ENCODE measurements around the gene SEPTIN10.
"Not testable (repeated sequence)": the region's sequence is repeated elsewhere in the genome, so short reads cannot be mapped to it uniquely, and the experiment has no call there.

Gene SEPTIN10

DNA sequence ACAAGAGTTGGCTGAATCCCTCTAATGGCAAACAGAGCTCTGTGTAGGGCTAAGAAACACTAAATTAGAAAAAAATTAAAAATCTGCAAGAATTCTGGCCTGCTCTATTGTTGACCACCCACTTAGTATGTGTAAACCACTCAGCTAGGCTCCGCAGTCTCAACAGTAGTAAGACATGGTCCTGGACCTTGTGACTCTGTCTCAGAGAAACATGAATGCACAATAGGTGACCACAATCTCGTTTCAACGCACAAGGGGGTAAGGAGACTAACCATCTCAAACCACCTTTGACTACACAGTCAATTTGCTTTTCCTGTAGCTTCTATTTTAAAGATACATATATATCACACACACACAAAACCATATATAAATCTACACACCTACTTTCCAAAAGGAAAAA lies 16.5 kb downstream of the SEPTIN10 start:
- no peak for DNase-seq

DNA sequence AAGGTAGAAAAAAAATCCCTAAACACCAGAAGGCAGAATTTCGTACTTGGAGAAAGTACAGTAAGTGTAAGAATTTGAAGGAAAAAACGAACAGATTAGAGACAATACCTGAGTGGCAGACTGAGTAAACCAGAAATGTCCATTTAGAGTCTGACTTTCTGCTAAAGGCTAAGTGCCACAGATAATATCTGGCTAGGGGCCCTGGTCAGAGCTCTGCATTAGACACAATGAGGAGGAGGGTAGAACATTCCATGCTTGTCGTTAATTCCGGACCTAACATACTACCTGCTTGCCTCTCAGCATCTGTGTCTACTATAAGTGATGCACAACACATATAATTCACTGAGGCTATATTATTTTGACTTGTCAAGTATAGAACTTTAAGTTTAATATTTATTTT lies 18.1 kb downstream of the SEPTIN10 start:
- DNase-seq: no peak

DNA sequence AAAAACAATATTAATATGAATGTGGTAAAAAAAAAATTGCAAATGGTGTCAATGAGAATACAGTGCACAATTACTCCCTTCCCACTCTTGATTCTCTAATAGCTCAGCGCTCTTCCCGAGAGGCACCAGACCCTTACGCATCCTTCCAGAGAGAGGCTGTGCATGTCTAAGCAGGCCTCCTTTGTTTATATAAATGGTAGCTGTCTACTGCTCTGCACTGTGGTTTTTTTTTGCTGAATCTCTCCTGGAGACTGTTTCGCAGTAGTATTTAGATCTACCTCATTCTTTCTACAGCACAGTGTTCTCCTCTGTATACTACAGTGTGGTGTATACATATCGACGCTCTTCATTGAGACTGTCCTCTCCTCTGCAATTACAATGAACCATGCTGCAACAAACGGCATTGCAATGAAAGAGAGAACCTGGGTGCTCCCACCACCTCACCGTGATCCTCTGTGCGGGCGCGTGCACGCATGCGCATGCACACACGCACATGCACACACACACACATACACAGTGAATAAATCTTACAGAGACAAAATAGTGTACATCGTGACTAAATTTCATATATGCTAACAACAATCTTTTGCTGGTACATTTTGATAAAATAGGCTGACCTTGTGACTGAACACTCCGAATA lies 19.4 kb downstream of the SEPTIN10 start:
- DNase-seq: no peak

DNA sequence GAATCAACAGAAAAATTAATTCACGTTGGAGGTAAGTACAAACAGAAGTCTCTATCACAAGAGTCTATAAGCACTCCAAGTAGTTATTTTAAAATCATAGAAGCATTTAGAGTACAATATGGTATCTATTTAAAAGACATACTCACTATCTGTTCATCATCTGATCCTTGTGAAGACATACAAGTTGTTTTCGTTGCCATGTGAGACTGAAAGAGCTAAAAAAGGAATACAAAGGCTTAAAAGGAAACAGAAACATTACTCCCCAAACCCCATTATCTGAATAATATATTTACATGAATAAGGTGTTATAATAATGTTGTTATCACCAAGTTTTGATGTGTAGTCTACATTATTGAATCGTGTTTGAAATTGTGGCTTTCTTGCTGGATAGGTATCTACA lies 20.9 kb downstream of the SEPTIN10 start:
- no peak for DNase-seq

DNA sequence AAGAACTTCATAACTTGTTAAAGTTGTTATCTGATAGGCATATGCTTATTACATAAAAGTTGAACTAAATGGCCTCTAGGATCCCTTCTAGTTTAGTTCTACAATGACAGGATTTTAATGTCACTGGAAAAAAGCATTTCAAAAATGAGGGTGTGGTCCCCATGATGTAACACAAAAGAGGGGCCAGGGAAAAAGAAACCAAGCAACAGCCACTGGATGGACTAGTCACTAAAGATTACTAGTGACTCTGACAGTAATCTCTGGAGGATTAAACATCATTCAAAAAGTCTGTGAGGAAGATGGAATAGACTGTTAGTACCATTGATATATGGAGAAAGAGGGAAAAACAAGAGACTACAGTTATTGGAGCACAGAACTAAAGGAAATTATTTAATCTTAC lies 22.6 kb downstream of the SEPTIN10 start:
- no peak for DNase-seq

DNA sequence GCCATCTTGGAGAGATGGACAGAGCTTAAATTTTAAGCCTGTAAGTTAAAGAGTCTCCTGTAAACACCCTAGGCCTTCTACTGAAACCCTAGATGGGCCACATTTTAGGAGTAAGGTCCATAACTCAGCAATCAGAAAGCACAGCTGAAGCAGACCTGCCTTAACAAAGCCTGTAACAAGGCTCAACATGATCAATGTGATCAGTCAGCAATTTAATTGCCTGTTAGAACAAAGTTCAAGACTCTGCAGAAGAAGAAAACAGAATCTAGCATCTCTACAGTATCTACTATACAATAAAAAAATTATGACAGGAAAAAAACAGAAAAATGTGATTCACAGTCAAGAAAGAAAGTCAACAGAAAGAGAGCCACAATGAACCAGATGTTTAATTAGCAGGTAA lies 27.1 kb downstream of the SEPTIN10 start:
- DNase-seq: no peak

DNA sequence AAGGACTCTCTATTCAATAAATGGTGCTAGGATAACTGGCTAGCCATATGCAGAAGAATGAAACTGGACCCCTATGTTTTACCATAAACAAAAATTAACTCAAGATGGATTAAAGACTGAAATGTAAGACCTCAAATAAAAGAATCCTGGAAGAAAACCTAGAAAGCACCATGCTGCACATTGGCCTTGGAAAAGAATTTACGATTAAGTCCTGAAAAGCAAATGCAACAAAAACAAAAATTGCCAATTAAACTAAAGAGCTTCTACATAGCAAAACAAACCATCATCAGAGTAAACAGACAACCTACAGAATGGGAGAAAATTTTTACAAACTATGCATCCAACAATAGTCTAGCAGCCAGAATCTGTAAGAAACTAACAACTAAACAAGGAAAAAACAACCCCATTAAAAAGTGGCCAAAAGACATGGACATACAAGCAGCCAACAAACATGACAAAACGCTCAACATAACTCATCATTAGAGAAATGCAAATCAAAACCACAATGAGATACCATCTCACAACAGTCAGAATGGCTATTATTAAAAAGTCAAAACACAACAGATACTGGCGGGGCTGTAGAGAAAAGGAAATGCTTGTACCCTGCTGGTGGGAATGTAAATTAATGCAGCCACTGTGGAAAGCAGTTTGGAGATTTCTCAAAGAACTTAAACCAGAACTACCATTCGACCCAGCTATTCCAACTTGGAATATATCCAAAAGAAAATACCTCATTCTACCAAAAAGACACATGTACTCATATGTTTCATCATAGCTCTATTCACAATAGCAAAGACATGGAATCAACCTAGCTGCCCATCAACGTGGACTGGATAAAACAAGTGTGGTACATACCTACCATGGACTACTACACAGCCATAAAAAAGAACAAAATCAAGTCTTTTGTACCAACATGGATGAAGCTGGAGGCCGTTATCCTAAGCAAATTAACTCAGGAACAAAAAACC lies 30.6 kb downstream of the SEPTIN10 start:
- no peak for DNase-seq

DNA sequence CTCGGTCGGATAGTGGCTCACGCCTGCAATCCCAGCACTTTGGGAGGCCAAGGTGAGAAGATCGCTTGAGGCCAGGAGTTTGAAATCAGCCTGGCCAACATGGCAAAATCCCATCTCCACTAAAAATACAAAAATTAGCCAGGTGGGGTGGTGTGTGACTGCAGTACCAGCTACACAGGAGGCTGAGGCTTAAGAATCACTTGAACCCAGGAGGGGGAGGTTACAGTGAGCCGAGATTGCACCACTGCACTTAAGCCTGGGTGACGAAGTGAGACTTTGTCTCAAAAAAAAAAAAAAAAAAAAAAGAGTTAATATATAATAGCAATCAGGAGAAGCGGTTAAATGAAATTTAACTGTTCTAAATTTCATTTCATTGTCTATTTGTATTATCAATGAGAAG lies 36.1 kb downstream of the SEPTIN10 start:
- DNase-seq: not testable (repeated sequence)

DNA sequence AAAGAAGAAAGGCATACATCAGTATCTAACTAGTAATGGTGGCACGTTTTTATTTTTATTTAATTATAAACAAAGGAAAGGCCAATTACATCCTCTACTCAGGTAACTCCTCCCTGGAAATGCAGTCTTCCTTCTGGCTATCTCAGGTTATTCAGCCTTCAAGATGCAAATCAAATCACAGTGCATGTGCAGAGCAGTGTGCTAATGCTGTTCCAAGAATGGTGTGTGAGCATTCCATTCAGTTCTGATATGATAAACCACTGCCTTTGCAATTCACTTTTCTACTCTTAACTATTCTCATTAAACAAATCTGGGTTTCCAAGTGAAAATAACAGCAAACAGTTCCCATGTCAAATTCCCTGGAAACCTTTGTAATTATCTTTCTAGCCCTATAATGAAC lies 38.4 kb downstream of the SEPTIN10 start:
- DNase-seq: no peak

DNA sequence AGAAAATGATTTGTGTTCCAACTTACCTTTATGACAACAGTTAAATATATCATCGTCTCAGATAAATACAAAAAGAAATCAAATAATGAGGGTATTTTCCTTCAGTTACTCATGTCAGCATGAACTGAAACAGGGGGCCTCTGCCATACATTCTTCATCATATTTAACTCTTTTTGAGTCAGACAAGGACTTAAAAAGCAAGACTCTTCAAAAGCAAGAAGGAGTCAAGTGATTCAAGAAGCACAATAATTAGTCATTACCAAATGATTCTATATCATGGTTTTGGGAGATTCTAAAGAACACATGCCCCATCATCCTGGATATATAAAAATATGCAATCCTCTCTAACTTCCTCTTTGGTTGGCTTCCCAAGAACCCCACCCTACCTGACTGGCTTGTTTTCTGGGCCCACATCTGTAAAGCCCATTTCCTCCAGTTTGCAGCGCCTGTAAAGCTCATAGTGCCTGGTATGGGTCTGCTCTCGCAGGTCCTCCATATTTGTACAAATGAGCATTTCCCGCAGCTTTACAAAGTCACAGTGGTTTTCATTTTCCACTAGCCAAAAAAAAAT lies 49.7 kb downstream of the SEPTIN10 start:
- DNase-seq: no peak

DNA sequence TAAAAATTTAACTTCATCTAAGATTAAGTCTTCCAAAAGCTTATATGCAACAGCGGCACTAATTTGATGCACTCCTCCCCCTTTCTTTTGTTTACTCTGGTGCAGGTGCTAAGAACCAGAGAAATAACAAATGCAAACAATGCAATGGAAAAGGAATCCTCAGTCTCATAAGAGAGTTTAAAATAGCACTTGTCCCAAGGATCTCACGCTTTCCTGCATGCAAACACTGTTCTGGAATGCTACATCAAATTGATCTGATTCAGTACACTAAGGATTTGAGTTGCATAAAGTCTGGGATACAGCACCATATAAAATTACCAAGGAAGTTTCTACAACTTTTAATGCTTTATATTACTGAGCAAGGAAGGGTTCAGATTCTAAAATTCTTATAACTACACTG lies 50.5 kb downstream of the SEPTIN10 start:
- no peak for DNase-seq

DNA sequence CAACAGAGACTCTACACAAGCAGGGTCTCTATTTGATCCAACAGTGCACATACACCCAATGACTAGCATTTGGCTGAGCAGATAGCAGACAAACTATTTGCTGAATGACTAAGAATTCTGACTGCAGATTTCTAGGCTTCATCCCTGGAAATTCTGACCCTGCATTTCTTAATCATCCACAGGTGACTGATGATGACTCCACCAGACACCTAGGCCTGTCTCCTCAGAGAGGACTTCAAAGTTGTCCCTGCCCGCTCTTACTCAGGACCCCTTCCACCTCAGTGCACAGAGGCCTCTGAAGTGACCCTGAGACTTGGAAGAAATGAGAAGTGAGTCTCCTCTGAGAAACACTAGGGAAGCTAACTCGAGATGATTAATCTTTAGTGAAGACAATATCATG lies 51.3 kb downstream of the SEPTIN10 start:
- no peak for DNase-seq

DNA sequence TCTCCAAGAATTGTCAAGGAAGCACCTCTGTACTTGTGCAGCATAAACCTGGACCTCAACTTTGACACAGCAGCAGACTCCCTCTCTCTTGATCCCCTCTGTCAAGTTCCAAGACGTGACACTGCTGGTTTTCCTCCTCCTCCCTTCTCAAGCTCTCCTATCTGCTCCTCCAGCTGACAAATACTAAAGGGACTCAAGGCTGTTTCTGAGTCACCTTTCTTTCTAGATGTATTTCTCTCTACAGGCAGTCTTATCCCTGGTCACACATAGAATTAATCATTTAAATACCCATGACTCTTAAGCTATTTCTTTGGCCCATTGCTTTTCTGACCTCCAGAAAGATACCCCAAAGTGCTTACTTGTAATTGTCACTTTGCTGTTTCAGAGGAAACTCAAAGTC lies 53.5 kb downstream of the SEPTIN10 start:
- no peak for DNase-seq

DNA sequence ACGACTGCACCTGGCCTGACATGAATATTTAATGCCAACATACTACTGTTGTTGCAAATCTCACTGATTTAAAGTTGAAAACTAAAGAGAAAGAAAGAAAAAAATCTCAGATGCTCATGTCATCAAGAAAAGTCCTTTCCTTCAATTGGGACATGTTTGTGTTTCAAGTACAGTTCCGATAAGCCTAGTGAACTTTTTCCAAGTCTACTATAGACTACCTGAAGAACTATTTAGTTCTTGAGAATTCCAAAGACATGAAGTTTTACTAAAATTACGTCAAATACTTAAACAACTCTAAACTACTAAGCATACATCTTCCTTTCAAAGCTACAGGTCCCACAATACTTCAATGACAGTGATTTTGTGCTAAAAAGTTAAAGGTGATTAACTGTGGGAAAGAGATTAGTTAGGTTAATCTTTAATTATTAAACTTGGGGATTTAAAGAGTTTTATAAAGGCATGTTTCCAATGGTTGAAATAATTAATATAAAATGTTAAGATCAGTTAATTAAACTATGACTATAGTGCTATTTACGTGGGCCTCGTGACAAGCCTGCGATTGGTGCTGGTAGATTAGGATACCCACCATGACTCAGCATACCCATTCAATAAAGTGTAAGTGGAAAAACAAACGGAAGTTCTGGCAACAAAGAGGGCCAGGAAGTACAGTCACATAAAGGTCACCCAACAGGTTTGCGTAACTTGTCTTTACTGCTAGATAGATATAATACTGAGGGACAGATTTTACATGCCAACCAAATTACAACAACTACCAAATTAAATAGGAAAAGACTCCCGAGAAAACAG lies 55.5 kb downstream of the SEPTIN10 start:
- DNase-seq: no peak

DNA sequence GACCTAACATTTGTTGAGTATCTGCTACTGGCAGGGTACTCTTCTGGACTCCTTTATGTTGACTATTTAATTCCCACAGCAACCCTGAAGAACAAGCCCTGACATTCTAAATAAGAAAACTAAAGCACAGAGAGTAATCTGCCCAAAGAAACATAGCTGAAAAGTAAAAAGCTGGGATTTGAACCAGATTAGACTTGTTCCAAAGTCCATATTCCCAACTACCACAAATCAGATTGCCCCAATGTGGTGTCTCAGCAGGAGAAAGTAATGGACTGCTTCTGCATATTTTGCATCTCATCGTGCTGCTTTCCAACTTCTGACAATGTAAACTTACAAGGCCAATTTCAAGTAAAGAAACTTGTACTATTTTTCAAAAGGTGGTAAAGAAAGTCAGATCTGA lies 56.5 kb downstream of the SEPTIN10 start:
- no peak for DNase-seq

DNA sequence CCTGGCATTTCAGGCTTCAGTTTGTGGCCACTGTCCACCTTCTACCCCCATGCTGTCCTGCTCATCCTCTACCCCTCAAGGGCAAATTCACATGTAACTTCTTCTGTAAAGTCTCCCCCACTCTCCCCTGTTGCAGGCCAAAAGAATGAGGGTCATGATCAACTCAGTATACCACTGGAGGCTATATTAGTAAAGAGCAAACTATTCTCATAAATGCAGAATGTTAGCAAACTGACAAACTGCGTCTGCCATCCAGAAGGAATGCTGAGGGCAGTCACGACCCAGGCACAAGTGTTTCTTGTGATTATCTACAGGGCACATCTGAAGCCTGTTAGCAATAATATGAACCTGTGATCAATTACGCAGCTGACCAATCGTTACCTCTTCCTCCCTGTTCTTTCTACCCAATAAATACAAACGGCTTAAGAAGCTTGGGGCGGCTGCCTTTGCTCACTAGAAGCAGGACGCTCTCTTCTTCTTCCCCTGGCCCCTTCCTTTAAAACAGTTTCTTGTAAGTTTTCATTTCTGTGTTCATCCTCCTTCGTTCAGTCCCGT lies 58.3 kb downstream of the SEPTIN10 start:
- DNase-seq: no peak

DNA sequence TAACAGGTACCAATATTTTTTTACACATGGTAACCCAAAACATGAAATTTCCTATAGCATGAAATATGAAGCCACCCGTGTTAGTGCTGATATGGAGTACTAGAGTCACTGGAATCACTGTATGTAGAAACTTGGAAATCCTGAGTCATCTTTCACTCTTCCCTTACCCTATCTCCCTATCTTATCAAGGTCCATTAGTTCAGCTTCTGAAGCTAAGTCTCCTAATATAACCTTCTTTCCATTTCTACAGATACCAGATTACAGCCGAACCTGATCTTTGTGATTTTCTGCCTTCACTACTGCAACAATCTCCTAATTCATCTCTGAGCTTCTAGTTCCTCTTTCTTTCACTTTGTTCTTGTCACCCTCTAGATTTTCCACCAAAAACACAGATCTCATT lies 59.0 kb downstream of the SEPTIN10 start:
- no peak for DNase-seq

DNA sequence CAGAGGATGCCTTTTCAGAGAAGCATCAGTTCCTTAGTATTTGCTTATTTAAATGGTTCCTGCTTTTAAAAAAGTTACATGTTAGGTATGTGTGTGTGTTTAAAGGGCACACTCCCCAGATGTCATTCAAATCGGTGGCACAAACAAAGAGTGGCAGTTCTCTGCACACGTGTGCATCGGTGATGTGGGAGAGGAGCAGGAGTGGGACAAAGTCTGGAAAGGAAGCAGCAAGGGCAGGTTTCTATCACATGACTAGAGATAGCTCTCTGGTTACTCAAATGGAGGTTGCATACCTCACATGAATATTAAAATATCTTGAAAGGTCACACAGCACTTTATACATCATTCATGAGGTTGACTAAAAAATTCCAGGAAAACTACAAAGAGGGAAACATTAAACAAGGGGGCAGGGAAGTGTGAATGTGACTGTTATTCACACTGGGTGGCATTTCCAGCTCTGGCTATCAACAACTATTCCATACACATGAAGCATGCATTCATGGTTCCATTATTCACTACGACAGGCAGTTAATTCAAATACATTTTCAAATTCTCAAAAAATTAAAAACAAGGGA lies 64.7 kb downstream of the SEPTIN10 start:
- DNase-seq: no peak

DNA sequence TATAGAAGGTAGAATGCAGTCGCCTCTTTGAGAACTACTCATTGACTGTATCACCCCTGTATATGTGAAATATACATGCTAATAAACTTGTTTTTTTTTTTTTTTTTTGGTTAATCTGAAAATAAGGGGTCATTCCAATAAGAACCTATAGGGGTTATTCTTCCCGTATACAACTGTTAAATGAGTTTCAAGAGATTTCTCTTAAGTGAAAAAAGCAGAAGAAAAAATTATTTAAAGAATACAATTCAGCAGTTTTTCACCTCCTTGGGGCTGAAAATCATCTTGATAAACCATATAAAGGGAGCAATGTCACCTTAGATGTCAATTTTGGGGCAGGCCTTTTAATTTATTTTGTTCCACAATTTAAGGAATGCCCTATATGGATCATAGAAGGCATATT lies 66.5 kb downstream of the SEPTIN10 start:
- DNase-seq: no peak

DNA sequence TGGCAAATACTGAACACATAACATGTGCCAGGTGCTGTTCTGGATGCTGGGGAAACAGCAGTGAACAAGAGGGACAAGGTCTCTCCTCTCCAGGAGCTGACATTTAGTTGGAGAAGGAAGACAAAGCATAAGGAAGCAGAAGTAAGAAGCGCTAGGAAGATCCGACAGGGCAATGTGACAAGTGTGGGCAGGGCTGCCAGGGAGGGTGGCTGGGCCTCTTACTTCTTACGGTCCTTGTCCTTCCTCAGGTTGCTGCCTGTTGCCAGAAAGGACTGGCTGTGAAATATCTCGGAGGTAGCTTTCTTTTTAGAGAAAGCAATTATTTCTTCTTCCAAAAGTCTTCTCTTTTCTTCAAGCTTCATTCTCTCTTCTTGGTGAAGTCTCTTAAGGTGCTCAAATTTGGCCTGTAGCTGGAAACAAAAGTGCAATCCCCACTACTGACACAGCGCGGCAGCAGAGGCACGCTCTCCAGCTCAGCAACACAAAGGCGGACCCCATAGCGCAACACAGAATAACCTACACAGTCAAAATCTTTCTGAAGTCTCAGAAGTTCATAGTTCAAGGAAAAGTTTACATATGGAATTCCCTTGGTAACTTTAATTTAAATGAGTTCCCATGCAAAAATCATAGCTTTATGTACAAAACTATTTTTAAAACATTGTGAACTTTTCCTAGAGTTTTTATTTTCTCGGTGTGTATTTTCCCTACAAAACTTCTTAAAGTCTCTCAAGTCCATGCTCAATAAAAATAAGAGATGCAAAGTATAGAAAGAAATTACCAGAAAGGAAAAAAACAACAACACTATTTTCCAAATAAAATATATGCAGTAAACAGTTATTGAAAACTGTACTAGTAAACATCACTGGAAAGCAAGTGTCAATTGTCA lies 67.7 kb downstream of the SEPTIN10 start:
- DNase-seq: peak; percentile 26

DNA sequence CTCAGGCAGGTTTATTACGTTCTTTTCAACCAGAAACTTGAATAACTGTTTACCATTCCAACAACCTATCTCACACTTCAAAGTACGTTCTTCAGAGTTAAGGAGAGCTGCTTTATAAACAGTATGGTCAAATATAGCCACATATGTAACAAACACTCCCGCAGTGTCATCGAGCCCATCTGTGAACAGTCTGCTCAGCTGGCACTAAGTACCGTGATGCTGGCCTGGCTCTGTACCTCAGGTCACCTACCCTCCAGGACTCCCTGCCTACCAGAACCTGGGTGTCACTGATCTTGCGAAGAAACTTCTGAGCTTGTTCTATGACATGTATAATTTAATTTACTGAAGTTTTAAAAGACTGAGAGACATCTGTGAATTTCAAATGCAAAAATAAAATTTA lies 71.4 kb downstream of the SEPTIN10 start:
- no peak for DNase-seq
